ENCODE measurements around the gene TMEM150C. TPM values are rescaled to one million over a fixed set of nuclear protein-coding genes. Genes with fewer than 3 reads are reported as not detected.

Gene TMEM150C
- polyA plus RNA-seq, 1 donor from 2014 or later = 4.9 TPM

- H3F3A ChIP-seq (ENCODE audit: insufficient read depth, low read length, poor library complexity, severe bottlenecking) = no peaks in the 10 kb centered on the region
- H3K4me3 ChIP-seq (ENCODE audit: low read length) = no peak overlapping the region
- no peak overlapping the region for H3K27ac ChIP-seq (ENCODE audit: low read length)
- TF ChIP-seq EZH2 (IDR thresholded peaks at IDR 0.05; ENCODE audit: borderline replicate concordance, insufficient read depth, low read length, poor library complexity, severe bottlenecking) (no peak), SMC3 (conservative IDR thresholded peaks at IDR 0.05; ENCODE audit: poor library complexity) (peak; percentile 61), RAD21 (conservative IDR thresholded peaks at IDR 0.05) (peak; percentile 71), CTCF (IDR thresholded peaks at IDR 0.05; ENCODE audit: poor library complexity, severe bottlenecking) (peak; percentile 70), EP300 (conservative IDR thresholded peaks at IDR 0.05; ENCODE audit: poor library complexity, severe bottlenecking) (no peak)
- no peaks in the 10 kb centered on the region for H3K27me3 ChIP-seq (ENCODE audit: insufficient read depth, low read depth, low read length)
- H3K9me2 ChIP-seq (ENCODE audit: insufficient read depth, low read length) = no peaks in the 10 kb centered on the region
- H3K4me2 ChIP-seq (ENCODE audit: low read length) = no peak overlapping the region
- no peak overlapping the region for H3K9ac ChIP-seq (ENCODE audit: low read length)
- no peaks in the 10 kb centered on the region for H3K9me3 ChIP-seq (ENCODE audit: low read length)
- no peaks in the 10 kb centered on the region for H4K20me1 ChIP-seq (ENCODE audit: insufficient read depth)
- no peaks in the 10 kb centered on the region for H3K36me3 ChIP-seq (ENCODE audit: insufficient read depth, low read length)
- H2AFZ ChIP-seq (ENCODE audit: low read depth, low read length) = no peak overlapping the region
- H3K79me2 ChIP-seq (replicated peaks; ENCODE audit: insufficient read depth, low read length) = no peaks in the 10 kb centered on the region
These were observed 99.4 kb downstream of the TMEM150C start for GRCh38 chr4:82462415-82462831.

- no peaks in the 10 kb centered on the region for H3K9me2 ChIP-seq (ENCODE audit: insufficient read depth, low read length)
- no peaks in the 10 kb centered on the region for H4K20me1 ChIP-seq (ENCODE audit: insufficient read depth)
- H3K27me3 ChIP-seq (ENCODE audit: insufficient read depth, low read depth, low read length) = no peaks in the 10 kb centered on the region
- H3K36me3 ChIP-seq (ENCODE audit: insufficient read depth, low read length) = no peaks in the 10 kb centered on the region
- TF ChIP-seq REST (IDR thresholded peaks at IDR 0.05; ENCODE audit: borderline replicate concordance) (no peak), EP300 (conservative IDR thresholded peaks at IDR 0.05; ENCODE audit: poor library complexity, severe bottlenecking) (no peak), EZH2 (IDR thresholded peaks at IDR 0.05; ENCODE audit: borderline replicate concordance, insufficient read depth, low read length, poor library complexity, severe bottlenecking) (no peak), SMC3 (conservative IDR thresholded peaks at IDR 0.05; ENCODE audit: poor library complexity) (no peak), MXI1 (conservative IDR thresholded peaks at IDR 0.05; ENCODE audit: poor library complexity, severe bottlenecking) (no peak), TAF1 (IDR thresholded peaks at IDR 0.05; ENCODE audit: low read depth) (no peak), POLR2AphosphoS5 (IDR thresholded peaks at IDR 0.05) (no peak)
- no peak overlapping the region for H3K27ac ChIP-seq (ENCODE audit: low read length)
- no peaks in the 10 kb centered on the region for H3K9me3 ChIP-seq (ENCODE audit: low read length)
- H3K4me3 ChIP-seq (ENCODE audit: low read length) = no peak overlapping the region
- no peaks in the 10 kb centered on the region for H3K79me2 ChIP-seq (replicated peaks; ENCODE audit: insufficient read depth, low read length)
- no peak overlapping the region for H2AFZ ChIP-seq (ENCODE audit: low read depth, low read length)
- H3F3A ChIP-seq (ENCODE audit: insufficient read depth, low read length, poor library complexity, severe bottlenecking) = no peaks in the 10 kb centered on the region
- no peak overlapping the region for H3K4me2 ChIP-seq (ENCODE audit: low read length)
- H3K9ac ChIP-seq (ENCODE audit: low read length) = no peak overlapping the region
These were observed 100.1 kb downstream of the TMEM150C start for GRCh38 chr4:82461710-82462109.

Measured in neural cell (in vitro differentiated cells).